ENCODE data around the gene LHPP. TPM values are rescaled to one million over a fixed set of nuclear protein-coding genes. Genes with fewer than 3 reads are reported as not detected.

LHPP gene
- polyA plus RNA-seq, 2 of the 4 experiments (the other 2 are of a cell fraction) = 14.4 to 18.6 TPM

GRCh38 chr10:124656113-124656490 is 194.5 kb downstream of the LHPP start:
- no peaks in the 10 kb centered on the region for H3K4me1 ChIP-seq
- no peak overlapping the region for H3K27ac ChIP-seq
- CTCF ChIA-PET = interaction anchor here (1.2 kb wide), 1 partner anchor 8 kb away, joined by 3 read pairs; no protein-coding TSS in a partner anchor
- no peaks in the 10 kb centered on the region for H3K9me3 ChIP-seq
- H3K4me3 ChIP-seq = no peak overlapping the region
- TF ChIP-seq KDM5A (IDR thresholded peaks at IDR 0.05) = no peak
- TF ChIP-seq E2F6 (IDR thresholded peaks at IDR 0.05; ENCODE audit: borderline replicate concordance, low read depth) = no peak
- no peak for TF ChIP-seq ESRRA (IDR thresholded peaks at IDR 0.05; ENCODE audit: borderline replicate concordance, low read length)
- no peak for TF ChIP-seq POLR2AphosphoS2 (conservative IDR thresholded peaks at IDR 0.05; ENCODE audit: low read length)
- no peak for TF ChIP-seq ZC3H11A (IDR thresholded peaks at IDR 0.05)
- TF ChIP-seq TFCP2L1 (CRISPR knock-in tag; IDR thresholded peaks at IDR 0.05) = no peak
- no peak for TF ChIP-seq RAD21 (conservative IDR thresholded peaks at IDR 0.05 in 1 of 2, IDR thresholded peaks at IDR 0.05 in 1 of 2)
- no peak for TF ChIP-seq ZFP36 (IDR thresholded peaks at IDR 0.05; ENCODE audit: borderline replicate concordance, partially characterized antibody)
- no peak for TF ChIP-seq EHF (CRISPR knock-in tag; IDR thresholded peaks at IDR 0.05)
- no peak for TF ChIP-seq NR3C1 (IDR thresholded peaks at IDR 0.05)
- TF ChIP-seq POLR2A (IDR thresholded peaks at IDR 0.05; ENCODE audit: low read length) = no peak
- TF ChIP-seq EHMT2 (IDR thresholded peaks at IDR 0.05; ENCODE audit: low read depth) = no peak
- POLR2A ChIA-PET = no interaction called here
- H3K4me2 ChIP-seq = no peak overlapping the region
- no peak for DNase-seq (ENCODE audit: low read depth in 1 of 2, low spot score in 1 of 2)
- ATAC-seq = no peak
- WGBS (ENCODE audit: missing lambda C conversion rate) = 94% methylated on average over 7 of the region's 7 CpGs
- no peak for FAIRE-seq

DNA sequence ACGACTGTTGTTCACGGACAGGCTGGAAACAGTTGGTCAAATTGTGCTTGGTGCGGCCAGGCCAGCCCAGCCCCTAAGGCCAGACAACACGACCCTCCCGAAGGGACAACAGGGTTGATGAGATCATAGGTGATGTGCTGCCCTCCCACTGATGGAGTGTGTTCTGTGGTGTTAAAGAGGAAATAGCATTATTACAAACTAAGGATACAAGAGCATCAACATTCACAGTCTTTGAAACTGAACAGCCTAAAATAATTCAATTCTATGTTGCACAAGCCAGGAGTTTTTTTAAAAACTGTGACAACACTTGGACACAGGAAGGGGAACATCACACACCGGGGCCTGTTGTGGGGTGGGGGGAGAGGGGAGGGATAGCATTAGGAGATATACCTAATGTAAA is 194.9 kb downstream of the LHPP start:
- no peak overlapping the region for H3K4me3 ChIP-seq
- FAIRE-seq = no peak
- no peaks in the 10 kb centered on the region for H3K4me1 ChIP-seq
- H3K4me2 ChIP-seq = no peak overlapping the region
- H3K27ac ChIP-seq = no peak overlapping the region
- ChIA-PET POLR2A (no interaction called here), CTCF (no interaction called here)
- ATAC-seq = no peak
- WGBS (ENCODE audit: missing lambda C conversion rate) = 94% methylated on average over 6 of the region's 6 CpGs
- TF ChIP-seq TFCP2L1 (CRISPR knock-in tag; IDR thresholded peaks at IDR 0.05) = no peak
- no peak for TF ChIP-seq GATA3 (IDR thresholded peaks at IDR 0.05; ENCODE audit: borderline replicate concordance)
- no peak for TF ChIP-seq JUNB (IDR thresholded peaks at IDR 0.05)
- TF ChIP-seq POLR2AphosphoS2 (conservative IDR thresholded peaks at IDR 0.05; ENCODE audit: low read length) = no peak
- no peak for TF ChIP-seq NR3C1 (IDR thresholded peaks at IDR 0.05)
- TF ChIP-seq RARB (CRISPR knock-in tag; IDR thresholded peaks at IDR 0.05) = no peak
- TF ChIP-seq RNF2 (IDR thresholded peaks at IDR 0.05; ENCODE audit: borderline replicate concordance, low read depth) = no peak
- no peak for TF ChIP-seq ESRRA (IDR thresholded peaks at IDR 0.05; ENCODE audit: borderline replicate concordance, low read length)
- no peak for TF ChIP-seq ZFP36 (IDR thresholded peaks at IDR 0.05; ENCODE audit: borderline replicate concordance, partially characterized antibody)
- no peak for TF ChIP-seq CEBPB (IDR thresholded peaks at IDR 0.05)
- TF ChIP-seq USF2 (IDR thresholded peaks at IDR 0.05) = no peak
- TF ChIP-seq CBX2 (IDR thresholded peaks at IDR 0.05; ENCODE audit: borderline replicate concordance, low read depth) = no peak
- no peak for TF ChIP-seq BHLHE40 (IDR thresholded peaks at IDR 0.05; ENCODE audit: low read depth, low read length)
- no peak for TF ChIP-seq KDM5A (IDR thresholded peaks at IDR 0.05)
- no peak for TF ChIP-seq MAZ (IDR thresholded peaks at IDR 0.05; ENCODE audit: borderline replicate concordance, low read depth, low read length)
- TF ChIP-seq FOSL2 (IDR thresholded peaks at IDR 0.05) = no peak
- TF ChIP-seq FOSL2 (CRISPR knock-in tag; IDR thresholded peaks at IDR 0.05) = no peak
- no peak for TF ChIP-seq RFX5 (IDR thresholded peaks at IDR 0.05)
- DNase-seq (ENCODE audit: low read depth in 1 of 2, low spot score in 1 of 2) = no peak
- H3K9me3 ChIP-seq = no peaks in the 10 kb centered on the region

- Histone ChIP-seq H3K9me3 (no peaks in the 10 kb centered on the region), H3K27ac (no peak overlapping the region), H3K4me2 (no peak overlapping the region), H3K4me3 (no peak overlapping the region), H3K4me1 (no peaks in the 10 kb centered on the region)
- FAIRE-seq = no peak
- ChIA-PET POLR2A (no interaction called here), CTCF (no interaction called here)
- ATAC-seq = no peak
- DNase-seq (ENCODE audit: low read depth in 1 of 2, low spot score in 1 of 2) = no peak
- WGBS (ENCODE audit: missing lambda C conversion rate) = 91% methylated on average over 9 of the region's 9 CpGs
- TF ChIP-seq ZNF302 (CRISPR knock-in tag; IDR thresholded peaks at IDR 0.05) (no peak), FOSL2 (IDR thresholded peaks at IDR 0.05) (no peak), FOSL2 (CRISPR knock-in tag; IDR thresholded peaks at IDR 0.05) (no peak), SMC3 (IDR thresholded peaks at IDR 0.05) (no peak), TFCP2L1 (CRISPR knock-in tag; IDR thresholded peaks at IDR 0.05) (no peak), BCL3 (IDR thresholded peaks at IDR 0.05) (no peak), CBX2 (IDR thresholded peaks at IDR 0.05; ENCODE audit: borderline replicate concordance, low read depth) (no peak), SREBF2 (IDR thresholded peaks at IDR 0.05) (no peak), CBX8 (IDR thresholded peaks at IDR 0.05) (no peak), CEBPB (IDR thresholded peaks at IDR 0.05) (no peak), NR3C1 (IDR thresholded peaks at IDR 0.05) (no peak), ATOH8 (CRISPR knock-in tag; IDR thresholded peaks at IDR 0.05; ENCODE audit: low read depth) (no peak), ZSCAN20 (CRISPR knock-in tag; IDR thresholded peaks at IDR 0.05) (no peak), HEYL (CRISPR knock-in tag; IDR thresholded peaks at IDR 0.05) (no peak), JUN (IDR thresholded peaks at IDR 0.05) (no peak), BHLHE40 (IDR thresholded peaks at IDR 0.05; ENCODE audit: low read depth, low read length) (no peak), RFX5 (IDR thresholded peaks at IDR 0.05) (no peak)
Measured at GRCh38 chr10:124657806-124658205, 196.2 kb downstream of the LHPP start.
